ENCODE data around the gene CHIC1. TPM values are rescaled to one million over a fixed set of nuclear protein-coding genes. Genes with fewer than 3 reads are reported as not detected.
"Not testable (repeated sequence)": the region's sequence is repeated elsewhere in the genome, so short reads cannot be mapped to it uniquely, and the experiment has no call there.

The CHIC1 gene
- total and polyA plus RNA-seq, 7 experiments from 2014 or later: 1.6 to 17.3 (median 9.7) TPM

- Histone ChIP-seq H3K9me3 (ENCODE audit: control insufficient read depth in 2 of 3, low read length in 3 of 3) (no peaks in the 10 kb centered on the region), H3K4me1 (ENCODE audit: control insufficient read depth in 2 of 2, insufficient read depth in 2 of 2, low read length in 2 of 2) (no peaks in the 10 kb centered on the region), H3K4me3 (ENCODE audit: low read length) (no peak overlapping the region), H3K27ac (ENCODE audit: low read depth, low read length) (no peak overlapping the region), H3K27me3 (ENCODE audit: control insufficient read depth in 2 of 2, insufficient read depth in 2 of 2, low read length in 2 of 2) (no peaks in the 10 kb centered on the region), H3K36me3 (ENCODE audit: control insufficient read depth in 2 of 3, insufficient read depth in 3 of 3, low read length in 3 of 3) (no peaks in the 10 kb centered on the region)
- intact Hi-C loops (cut with micrococcal nuclease): no loop called here
- H3K4me3 Mint-ChIP-seq: no peak overlapping the region
- ChIA-PET CTCF (no interaction called here), POLR2A (no interaction called here)
- ATAC-seq (no peak), DNase-seq (no peak)
- H3K27ac Mint-ChIP-seq: no peak overlapping the region
- no peaks in the 10 kb centered on the region for H3K27me3 Mint-ChIP-seq
- peaks cover 0 to 2% (median 0%) of the 10 kb centered on the region in 7 donors for H3K4me1 Mint-ChIP-seq
- peaks cover 0 to 15% (median 4%) of the 10 kb centered on the region in 11 donors for H3K9me3 Mint-ChIP-seq
- H3K36me3 Mint-ChIP-seq: peaks cover 0 to 54% (median 45%) of the 10 kb centered on the region in 5 donors
Measured at GRCh38 chrX:73683236-73683859, 120.4 kb downstream of the CHIC1 start.

GRCh38 chrX:73707014-73707413, 144.0 kb downstream of the CHIC1 start:
- intact Hi-C loops (cut with micrococcal nuclease); ATAC-seq; H3K27ac Mint-ChIP-seq; H3K4me1 Mint-ChIP-seq; H3K36me3 Mint-ChIP-seq; H3K4me3 Mint-ChIP-seq; H3K4me3 ChIP-seq (ENCODE audit: low read length); H3K36me3 ChIP-seq (ENCODE audit: control insufficient read depth in 2 of 3, insufficient read depth in 3 of 3, low read length in 3 of 3); H3K4me1 ChIP-seq (ENCODE audit: control insufficient read depth in 2 of 2, insufficient read depth in 2 of 2, low read length in 2 of 2); DNase-seq; H3K27me3 ChIP-seq (ENCODE audit: control insufficient read depth in 2 of 2, insufficient read depth in 2 of 2, low read length in 2 of 2); H3K9me3 ChIP-seq (ENCODE audit: control insufficient read depth in 2 of 3, low read length in 3 of 3); CTCF ChIA-PET; POLR2A ChIA-PET; H3K27ac ChIP-seq (ENCODE audit: low read depth, low read length); H3K27me3 Mint-ChIP-seq: not testable (repeated sequence)
- peaks cover 3 to 76% (median 22%) of the 10 kb centered on the region in 11 donors for H3K9me3 Mint-ChIP-seq

- ChIA-PET CTCF (no interaction called here), POLR2A (no interaction called here)
- H3K27me3 ChIP-seq (ENCODE audit: control insufficient read depth in 2 of 2, insufficient read depth in 2 of 2, low read length in 2 of 2): no peaks in the 10 kb centered on the region
- H3K9me3 Mint-ChIP-seq: peaks cover 0 to 9% (median 1%) of the 10 kb centered on the region in 11 donors
- DNase-seq: no peak
- no peaks in the 10 kb centered on the region for H3K36me3 ChIP-seq (ENCODE audit: control insufficient read depth in 2 of 3, insufficient read depth in 3 of 3, low read length in 3 of 3)
- no peaks in the 10 kb centered on the region for H3K4me1 Mint-ChIP-seq
- intact Hi-C loops (cut with micrococcal nuclease): no loop called here
- no peaks in the 10 kb centered on the region for H3K9me3 ChIP-seq (ENCODE audit: control insufficient read depth in 2 of 3, low read length in 3 of 3)
- no peaks in the 10 kb centered on the region for H3K4me1 ChIP-seq (ENCODE audit: control insufficient read depth in 2 of 2, insufficient read depth in 2 of 2, low read length in 2 of 2)
- no peak for ATAC-seq
- no peak overlapping the region for H3K4me3 Mint-ChIP-seq
- H3K4me3 ChIP-seq (ENCODE audit: low read length): no peak overlapping the region
- peaks cover 0 to 2% (median 0%) of the 10 kb centered on the region in 5 donors for H3K27me3 Mint-ChIP-seq
- no peak overlapping the region for H3K27ac ChIP-seq (ENCODE audit: low read depth, low read length)
- no peak overlapping the region for H3K27ac Mint-ChIP-seq
- H3K36me3 Mint-ChIP-seq: no peaks in the 10 kb centered on the region
Measured at GRCh38 chrX:73728602-73729001, 165.6 kb downstream of the CHIC1 start.

Other genes starting within 250 kb of the CHIC1 start
- not detected for gene CDX4, start 116.1 kb upstream of the CHIC1 start, total RNA-seq
- not detected for gene CDX4, start 116.1 kb upstream of the CHIC1 start, polyA plus RNA-seq